RWPE2 (cell line): ENCODE data around the gene PLCH1.

Source experiments
- ATAC-seq: fragments of 200-7000 bp; cut with Tn5 transposase; 3 replicates; pipeline ENCODE4 v1.9.1; 2021; ENCODE audit warnings: low read depth
- DNase-seq: peaks from one replicate; pipeline ENCODE4 v3.0.0-alpha.2; 2020; ENCODE audit warnings: low spot score
- H3K27ac ChIP-seq: fragments of 450-650 bp; 2 replicates; pipeline ENCODE4 v1.5.1; 2017; ENCODE audit warnings: mild to moderate bottlenecking; ENCODE audit not compliant: poor library complexity, severe bottlenecking
- H3K27me3 ChIP-seq: fragments of 250-450 bp; sonication (Bioruptor Pico); 2 replicates; pipeline ENCODE4 v1.5.1; 2021; ENCODE audit warnings: mild to moderate bottlenecking, moderate library complexity; ENCODE audit not compliant: insufficient read depth, poor library complexity, severe bottlenecking
- H3K36me3 ChIP-seq: fragments of 250-450 bp; sonication (Bioruptor Pico); 2 replicates; pipeline ENCODE4 v1.5.1; 2020; ENCODE audit warnings: low read depth, mild to moderate bottlenecking, moderate library complexity
- H3K4me1 ChIP-seq: fragments of 250-450 bp; sonication (Bioruptor Pico); 2 replicates; pipeline ENCODE4 v1.5.1; 2021; ENCODE audit warnings: mild to moderate bottlenecking, moderate library complexity; ENCODE audit not compliant: insufficient read depth, poor library complexity, severe bottlenecking
- H3K4me3 ChIP-seq: fragments of 250-450 bp; sonication (Bioruptor Pico); 2 replicates; pipeline ENCODE4 v1.5.1; 2021; ENCODE audit warnings: mild to moderate bottlenecking, moderate library complexity; ENCODE audit not compliant: severe bottlenecking
- H3K9me3 ChIP-seq: fragments of 250-450 bp; sonication (Bioruptor Pico); 2 replicates; pipeline ENCODE4 v1.5.1; 2021; ENCODE audit warnings: mild to moderate bottlenecking, moderate library complexity; ENCODE audit not compliant: severe bottlenecking
- TF ChIP-seq, protein P1 (sequence below): fragments of 450-650 bp; IDR thresholded peaks from one replicate; pipeline ENCODE4 v1.5.1; 2017; ENCODE audit warnings: mild to moderate bottlenecking, moderate library complexity; ENCODE audit not compliant: poor library complexity, severe bottlenecking

PLCH1 gene

DNA sequence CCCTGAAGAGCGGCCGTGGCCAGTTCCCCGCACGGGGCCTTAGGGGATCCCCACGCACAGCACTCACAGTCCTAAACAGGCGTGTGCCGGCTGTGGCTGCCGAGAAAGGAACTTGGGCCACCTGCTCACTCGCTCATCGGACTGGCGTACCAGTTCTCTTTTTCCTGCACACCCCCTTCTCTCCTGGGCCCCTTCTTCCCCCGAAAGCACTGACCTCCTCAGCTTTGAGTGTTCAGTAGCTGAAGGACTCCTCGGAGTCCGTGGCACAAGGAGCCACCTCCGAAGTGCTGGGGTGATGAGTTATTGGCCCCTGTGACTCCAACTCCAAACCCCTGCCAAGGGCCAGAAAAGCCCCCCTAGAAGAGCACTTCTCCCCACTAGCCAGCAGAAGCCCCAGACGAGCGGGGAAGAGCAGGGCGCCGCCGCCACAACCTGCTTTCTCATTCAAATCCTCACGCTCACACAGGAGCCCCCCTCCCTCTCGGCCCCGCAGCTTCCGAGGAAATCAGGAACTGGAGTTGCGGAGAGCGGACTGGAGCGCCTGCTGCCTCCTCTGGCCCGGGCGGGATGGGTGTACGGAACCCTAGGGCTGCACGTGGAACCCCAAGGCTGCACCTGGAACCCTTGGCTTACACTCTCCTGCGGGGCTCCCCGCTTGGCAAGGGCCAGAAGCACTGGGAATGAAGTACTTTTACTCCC is at the start of gene PLCH1:
TSS of gene PLCH1 (minus strand) at position 446 of the 699 bp plus-strand sequence. CDS start 40,847 bp downstream, outside the sequence.
- ATAC-seq = peak; percentile 68
- Histone ChIP-seq H3K27me3 (peaks cover 52% of the 10 kb centered on the region), H3K27ac (no peak within 1 kb of the TSS), H3K4me3 (peak within 1 kb of the TSS; percentile 47), H3K4me1 (no peaks in the 10 kb centered on the region), H3K9me3 (no peaks in the 10 kb centered on the region), H3K36me3 (no peaks in the 10 kb centered on the region)
- TF ChIP-seq, protein P1, sequence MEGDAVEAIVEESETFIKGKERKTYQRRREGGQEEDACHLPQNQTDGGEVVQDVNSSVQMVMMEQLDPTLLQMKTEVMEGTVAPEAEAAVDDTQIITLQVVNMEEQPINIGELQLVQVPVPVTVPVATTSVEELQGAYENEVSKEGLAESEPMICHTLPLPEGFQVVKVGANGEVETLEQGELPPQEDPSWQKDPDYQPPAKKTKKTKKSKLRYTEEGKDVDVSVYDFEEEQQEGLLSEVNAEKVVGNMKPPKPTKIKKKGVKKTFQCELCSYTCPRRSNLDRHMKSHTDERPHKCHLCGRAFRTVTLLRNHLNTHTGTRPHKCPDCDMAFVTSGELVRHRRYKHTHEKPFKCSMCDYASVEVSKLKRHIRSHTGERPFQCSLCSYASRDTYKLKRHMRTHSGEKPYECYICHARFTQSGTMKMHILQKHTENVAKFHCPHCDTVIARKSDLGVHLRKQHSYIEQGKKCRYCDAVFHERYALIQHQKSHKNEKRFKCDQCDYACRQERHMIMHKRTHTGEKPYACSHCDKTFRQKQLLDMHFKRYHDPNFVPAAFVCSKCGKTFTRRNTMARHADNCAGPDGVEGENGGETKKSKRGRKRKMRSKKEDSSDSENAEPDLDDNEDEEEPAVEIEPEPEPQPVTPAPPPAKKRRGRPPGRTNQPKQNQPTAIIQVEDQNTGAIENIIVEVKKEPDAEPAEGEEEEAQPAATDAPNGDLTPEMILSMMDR = no peak
- DNase-seq = no peak

- Histone ChIP-seq H3K36me3 (no peaks in the 10 kb centered on the region), H3K4me1 (no peaks in the 10 kb centered on the region), H3K27ac (no peak overlapping the region), H3K4me3 (no peak overlapping the region), H3K27me3 (no peaks in the 10 kb centered on the region), H3K9me3 (no peaks in the 10 kb centered on the region)
- TF ChIP-seq, protein P1 = no peak
- DNase-seq = no peak
- no peak for ATAC-seq
These were observed 47.7 kb upstream of the PLCH1 start for GRCh38 chr3:155792532-155792931.

DNA sequence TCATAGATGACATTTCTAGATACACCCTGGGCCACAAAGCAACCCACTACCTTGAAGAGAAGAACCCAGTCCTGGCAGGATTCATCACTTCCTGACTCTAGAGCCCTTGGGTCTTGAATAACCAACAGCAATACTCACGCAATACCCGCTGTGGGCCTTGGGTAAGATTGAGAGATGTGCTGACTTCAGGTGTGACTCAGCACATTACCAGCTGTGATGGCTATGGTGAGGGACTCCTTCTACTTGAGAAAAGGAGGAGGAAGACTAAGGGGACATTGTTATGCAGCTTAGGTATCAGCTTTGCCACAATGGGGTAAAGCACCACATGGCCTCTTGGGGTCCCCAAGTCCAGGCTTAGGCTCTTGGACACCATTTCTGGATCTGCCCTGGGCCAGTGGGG is 46.3 kb upstream of the PLCH1 start:
- Histone ChIP-seq H3K27ac (no peak overlapping the region), H3K4me3 (no peak overlapping the region), H3K9me3 (no peaks in the 10 kb centered on the region), H3K36me3 (no peaks in the 10 kb centered on the region), H3K27me3 (no peaks in the 10 kb centered on the region), H3K4me1 (no peaks in the 10 kb centered on the region)
- TF ChIP-seq, protein P1 = no peak
- DNase-seq = no peak
- ATAC-seq = peak; percentile 45; the same call in 1 of the 3 replicates

DNA sequence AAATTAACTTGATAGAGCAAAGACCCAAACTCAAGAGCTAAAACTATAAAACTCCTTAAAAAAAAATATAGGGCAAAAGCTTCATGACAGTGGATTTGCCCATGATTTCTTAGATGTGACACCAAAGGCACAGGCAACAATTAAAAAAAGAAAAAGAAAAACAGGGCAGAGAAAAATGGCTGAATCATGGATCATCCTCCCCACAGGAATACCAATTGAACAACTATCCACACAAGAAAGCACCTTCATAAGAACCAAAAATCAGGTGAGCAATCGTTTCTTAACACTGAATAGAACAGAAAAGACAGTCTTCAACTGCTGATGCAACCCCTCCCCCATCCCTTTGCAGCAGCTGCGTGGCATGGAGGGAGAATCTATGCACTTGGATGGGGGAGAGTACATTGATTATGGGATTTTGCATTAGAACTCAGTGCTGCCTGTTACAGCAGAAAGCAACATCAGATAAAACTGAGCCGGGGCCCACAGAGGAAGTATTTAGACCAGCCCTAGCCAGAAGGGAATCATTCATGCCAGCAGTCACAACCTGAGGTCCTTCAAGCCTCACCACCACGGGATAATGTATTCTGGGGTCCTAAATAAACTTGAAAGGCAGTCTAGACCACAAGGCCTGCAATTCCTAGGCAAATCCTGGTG is 45.5 kb upstream of the PLCH1 start:
- Histone ChIP-seq H3K27ac (no peak overlapping the region), H3K36me3 (no peaks in the 10 kb centered on the region)

More for the DNA sequence above, 45.5 kb upstream of the PLCH1 start:
- TF ChIP-seq, protein P1 = no peak
- DNase-seq (no peak), ATAC-seq (no peak)
- Histone ChIP-seq H3K4me1 (no peaks in the 10 kb centered on the region), H3K9me3 (no peaks in the 10 kb centered on the region), H3K27me3 (no peaks in the 10 kb centered on the region), H3K4me3 (no peak overlapping the region)
